NCI-H2196 treated with DMSO at 0.1 percent for 48 hours (cell line): ENCODE data around the gene MACROD1.
"Not testable (repeated sequence)": the region's sequence is repeated elsewhere in the genome, so short reads cannot be mapped to it uniquely, and the experiment has no call there.

ENCODE experiments used
- DNase-seq: peaks from one replicate; lab custom pipeline; 2025; ENCODE audit not compliant: unreplicated experiment; lab: John Stamatoyannopoulos, UW

Gene MACROD1

GRCh38 chr11:64185693-64186491, 20.0 kb upstream of the MACROD1 start, which contains the start of gene STIP1:
STIP1 (plus strand) TSS chr11:64186171; CDS start chr11:64186262, 91 bp downstream.
- DNase-seq = peak; percentile 93

DNA sequence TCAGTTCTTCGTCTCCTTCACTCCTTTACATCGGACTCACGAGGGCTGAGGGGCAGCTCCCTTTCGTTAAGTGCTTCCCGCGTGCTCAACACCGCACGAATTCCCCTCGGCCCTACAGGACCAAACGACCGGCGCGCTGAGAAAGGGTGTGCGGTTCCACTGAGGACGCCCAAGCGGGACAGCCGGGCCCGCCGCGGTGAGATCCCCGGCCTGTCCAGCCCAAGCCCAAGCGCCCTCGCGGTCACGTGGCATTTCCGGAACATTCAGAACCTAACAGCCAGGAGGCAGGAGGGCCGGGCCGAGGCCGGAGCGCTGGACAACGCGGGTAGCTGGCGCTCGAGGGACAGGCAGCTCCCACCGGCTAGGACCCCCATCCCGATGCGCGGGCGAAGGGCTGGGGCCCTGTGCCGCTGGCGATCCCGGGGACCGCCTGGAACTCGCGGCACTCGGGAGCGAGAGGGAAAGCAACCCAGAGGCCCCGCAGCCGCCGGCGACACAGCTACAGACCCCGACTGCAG, 19.3 kb upstream of the MACROD1 start:
- peak; percentile 47 for DNase-seq

- no peak for DNase-seq
Measured at GRCh38 chr11:64183890-64184289, 18.0 kb upstream of the MACROD1 start.

- DNase-seq = peak; percentile 20
Measured at GRCh38 chr11:64181506-64182411, 15.8 kb upstream of the MACROD1 start.

GRCh38 chr11:64180891-64181290, 15.0 kb upstream of the MACROD1 start:
- no peak for DNase-seq

GRCh38 chr11:64178951-64179639, 13.2 kb upstream of the MACROD1 start:
- no peak for DNase-seq

DNA sequence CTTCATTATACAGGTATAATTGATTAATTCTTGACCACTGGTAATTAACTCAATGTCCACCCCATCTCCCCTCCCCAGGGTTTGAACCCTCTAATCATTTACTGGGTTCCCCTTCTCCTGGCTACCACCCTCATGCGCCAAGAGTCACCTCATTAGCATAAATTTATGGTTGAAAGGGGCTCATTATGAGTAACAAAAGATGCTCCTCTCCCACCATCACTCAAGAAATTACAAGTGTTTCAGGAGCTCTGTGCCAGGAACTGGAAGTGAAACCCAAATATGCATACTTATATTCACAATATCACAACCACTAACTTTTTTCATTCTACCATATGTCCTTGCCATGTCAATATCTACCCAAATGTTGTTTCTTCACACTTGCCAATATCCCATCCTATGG, 12.3 kb upstream of the MACROD1 start:
- no peak for DNase-seq

DNA sequence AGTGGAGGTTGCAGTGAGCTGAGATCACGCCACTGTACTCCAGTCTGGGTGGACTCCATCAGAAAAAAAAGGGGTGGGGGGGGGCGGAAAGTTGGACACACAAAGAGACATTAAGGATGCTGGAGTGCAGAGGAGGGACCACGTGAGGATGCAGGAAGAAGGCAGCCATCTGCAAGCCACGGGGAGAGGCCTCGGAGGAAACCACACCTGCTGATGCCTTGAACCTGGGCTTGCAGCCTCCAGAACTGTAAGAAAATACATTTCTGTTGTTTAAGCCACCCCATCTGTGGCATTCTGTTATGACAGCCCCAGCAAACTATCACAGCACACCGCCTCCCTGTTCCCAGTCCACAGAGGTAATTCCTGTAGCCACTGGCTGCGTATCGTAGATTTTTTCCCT, 10.8 kb upstream of the MACROD1 start:
- no peak for DNase-seq

DNA sequence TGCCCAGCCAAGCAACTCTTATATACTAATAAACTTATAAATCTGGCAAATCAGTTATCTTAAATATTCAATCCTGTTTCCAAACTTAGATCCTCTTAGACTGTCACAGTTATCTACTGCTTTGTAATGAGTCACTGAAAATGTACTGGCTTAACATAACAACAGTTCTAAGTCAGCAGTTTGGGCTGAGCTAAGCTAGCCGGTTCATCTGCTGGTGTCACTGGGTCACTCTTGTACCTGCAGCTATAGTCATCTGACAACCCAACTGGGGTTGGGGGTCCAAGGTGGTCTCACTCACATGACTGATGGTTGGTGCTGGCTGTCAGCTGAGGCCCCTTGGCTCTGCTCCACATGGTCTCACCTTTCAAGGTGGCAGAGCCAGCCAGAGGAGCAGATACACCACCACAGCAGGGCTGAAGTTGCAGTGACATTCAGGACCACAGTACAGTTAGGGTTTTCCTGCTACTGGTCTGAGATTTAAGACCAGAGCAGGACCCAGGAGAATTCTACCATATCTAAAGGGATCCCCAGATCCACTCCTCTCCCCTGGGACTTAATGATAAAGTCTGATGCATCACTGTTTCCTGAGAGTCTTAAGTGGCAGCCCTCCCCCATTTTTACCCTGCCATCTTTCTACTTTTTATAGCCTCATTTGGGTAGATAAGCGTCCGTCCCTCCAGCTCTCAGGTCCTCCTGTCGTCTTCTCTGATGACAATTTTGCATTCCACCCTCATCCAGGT, 7.9 kb upstream of the MACROD1 start:
- no peak for DNase-seq

DNA sequence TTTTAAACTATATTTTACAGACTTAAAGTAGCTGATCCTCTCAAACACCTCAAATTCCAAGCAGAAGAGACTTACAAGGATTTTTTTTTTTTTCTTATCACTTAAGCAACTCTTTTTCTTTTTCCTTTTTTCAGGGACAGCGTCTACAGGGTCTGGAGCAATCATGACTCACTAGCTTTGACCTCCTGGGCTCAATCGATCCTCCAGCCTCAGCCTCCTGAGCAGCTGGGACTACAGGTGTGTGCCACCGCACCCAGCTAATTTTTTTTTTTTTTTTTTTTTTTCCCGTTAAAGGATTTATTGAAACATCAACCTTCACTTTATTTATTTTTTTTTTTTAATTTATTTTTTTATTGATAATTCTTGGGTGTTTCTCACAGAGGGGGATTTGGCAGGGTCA, 4.5 kb upstream of the MACROD1 start:
- DNase-seq = no peak

DNA sequence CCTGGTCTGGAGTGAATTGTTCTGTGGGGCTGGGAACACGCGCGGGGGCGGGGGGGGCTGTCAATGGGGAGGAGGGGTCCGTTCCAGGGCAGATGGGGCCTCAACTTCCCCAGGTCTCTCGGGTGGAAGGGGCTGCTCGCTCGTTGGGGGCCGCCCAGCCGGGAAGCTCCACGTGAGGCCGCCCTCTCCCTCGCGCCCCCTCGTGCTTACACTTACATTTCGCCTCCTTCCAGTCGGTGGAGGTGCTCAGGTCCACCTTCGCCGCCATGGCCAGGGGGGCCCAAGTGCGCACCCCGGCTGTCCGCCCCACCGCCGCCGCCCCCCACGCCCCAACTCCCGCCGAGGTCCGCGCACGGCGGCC, 452 bp downstream of the MACROD1 start:
- DNase-seq = no peak

DNA sequence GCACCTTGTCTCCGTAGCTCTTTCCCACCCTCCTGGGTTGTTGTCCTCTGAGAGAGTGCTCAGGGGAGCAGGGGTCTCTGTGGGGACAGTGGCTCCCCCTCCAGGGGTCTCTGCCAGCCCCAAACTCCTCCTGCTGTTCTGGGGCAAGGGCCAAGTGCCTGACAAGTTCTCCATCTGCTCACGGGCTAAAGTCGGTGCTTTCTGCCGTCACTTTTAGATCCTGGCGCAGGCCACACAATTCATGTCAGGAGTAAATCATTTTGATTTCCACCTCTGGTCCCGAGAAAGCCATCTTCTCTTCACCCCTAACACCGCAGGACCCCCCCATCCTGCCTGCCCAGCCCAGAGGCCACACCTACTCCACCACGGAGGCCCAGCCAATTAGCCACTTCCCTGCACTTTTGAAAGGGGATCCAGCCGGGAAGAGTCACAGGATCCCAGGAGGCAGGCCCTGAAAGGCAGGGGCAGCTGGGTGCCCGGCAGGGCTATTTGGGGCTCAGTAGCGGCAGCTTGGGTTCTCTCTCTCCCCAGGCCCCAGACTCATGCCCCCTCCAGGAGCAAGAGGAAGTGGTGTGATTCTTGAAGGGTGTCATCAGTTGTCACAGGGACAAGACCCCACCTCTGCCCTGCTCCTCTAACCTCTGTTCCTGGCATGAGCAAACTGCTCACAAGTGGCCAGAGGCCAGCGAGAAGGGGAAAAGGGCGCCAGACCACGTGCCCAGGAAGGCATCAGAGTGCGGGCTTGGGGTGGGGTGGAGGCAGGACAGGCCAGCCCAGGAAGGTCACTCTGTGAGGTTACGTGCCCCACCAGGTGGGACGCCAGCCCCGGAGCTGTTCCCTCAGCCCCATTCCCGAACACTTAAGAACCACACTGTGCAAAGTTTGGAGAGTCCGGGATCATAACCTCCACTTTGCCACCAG, 1.3 kb downstream of the MACROD1 start:
- DNase-seq = no peak

DNA sequence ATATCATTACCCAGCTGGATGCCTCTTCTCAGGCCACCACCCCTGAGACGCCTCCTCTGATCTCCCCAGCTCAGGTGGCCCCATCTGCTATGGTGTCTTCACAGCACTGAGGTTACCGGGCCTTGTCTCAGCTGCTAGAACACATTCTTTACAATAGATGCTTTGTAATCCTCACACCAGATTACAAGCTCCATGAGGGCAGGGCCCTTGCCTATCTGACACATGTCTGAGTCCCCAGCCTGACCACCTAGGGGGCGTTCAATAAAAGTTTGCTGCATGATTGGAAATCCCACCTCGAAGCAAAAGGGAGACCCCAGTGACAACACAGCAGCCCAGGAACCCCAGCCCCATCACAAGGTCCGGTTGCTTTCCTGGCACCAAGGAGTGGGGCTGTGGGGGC, 2.0 kb downstream of the MACROD1 start:
- no peak for DNase-seq

DNA sequence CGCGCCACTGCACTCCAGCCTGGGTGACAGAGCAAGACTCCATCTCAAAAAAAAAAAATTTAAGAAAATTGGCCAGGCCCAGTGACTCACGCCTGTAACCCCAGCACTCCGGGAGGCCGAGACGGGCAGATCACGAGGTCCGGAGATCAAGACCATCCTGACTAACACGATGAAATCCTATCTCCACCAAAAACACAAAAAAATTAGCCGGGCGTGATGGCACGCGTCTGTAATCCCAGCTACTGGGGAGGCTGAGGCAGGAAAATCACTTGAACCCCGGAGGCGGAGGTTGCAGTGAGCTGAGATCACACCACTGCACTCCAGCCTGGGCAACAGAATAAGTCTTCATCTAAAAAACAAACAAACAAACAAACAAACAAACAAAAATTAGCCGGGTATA, 3.1 kb downstream of the MACROD1 start:
- not testable (repeated sequence) for DNase-seq

DNA sequence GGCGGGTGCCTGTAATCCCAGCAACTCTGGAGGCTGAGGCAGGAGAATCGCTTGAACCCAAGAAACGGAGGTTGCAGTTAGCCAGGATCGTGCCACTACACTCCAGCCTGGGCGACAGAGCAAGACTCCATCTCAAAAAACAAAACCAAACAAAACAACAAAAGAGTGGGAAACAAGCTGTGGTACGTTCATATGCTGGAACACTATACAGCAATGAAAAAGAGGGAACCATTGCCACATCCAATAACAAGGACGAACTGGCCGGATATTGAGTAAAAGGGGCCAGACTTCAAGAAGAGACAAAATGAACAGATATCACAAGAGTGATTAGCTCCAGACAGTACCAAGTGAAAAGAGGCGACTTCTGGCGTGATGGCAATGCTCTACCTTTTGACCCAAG, 4.9 kb downstream of the MACROD1 start:
- DNase-seq = no peak

- DNase-seq = no peak
Measured at GRCh38 chr11:64157631-64158394, 8.1 kb downstream of the MACROD1 start.

DNA sequence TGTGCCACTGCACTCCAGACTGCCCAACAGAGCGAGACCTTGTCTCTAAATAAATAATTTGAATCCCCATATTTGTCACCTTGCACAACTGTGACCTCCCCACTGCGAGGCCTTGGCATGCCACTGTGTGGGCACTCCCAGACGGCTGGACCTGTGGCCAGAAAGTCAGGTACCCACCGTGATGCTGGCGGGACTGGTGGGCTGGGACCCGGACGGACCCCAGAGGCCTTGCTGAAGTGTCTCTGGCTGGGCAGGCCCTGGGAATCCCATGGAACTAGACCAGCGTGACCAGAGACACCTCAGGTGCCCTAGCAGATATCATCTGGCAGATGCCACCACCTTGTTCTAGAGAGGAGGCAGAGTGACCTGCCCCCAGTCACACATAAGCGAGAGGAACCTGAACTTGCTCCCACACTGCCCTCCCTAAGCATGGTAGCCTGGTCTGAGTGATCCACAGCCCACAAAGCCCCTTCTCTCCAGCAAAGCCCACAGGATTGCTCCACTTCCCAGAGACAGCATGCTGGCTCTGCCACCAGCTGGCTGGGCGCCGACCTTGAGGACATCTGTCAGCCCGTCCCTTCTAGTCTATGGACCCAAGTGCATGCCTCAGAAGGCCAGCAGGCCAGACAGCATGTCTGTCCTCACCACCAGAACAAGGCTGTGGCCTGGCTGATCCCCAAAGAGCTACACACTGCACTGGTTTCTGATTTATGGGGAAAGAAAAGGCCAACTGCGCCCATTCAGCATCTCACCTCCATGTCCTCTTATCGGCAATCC, 9.5 kb downstream of the MACROD1 start:
- DNase-seq = no peak

- no peak for DNase-seq
Measured at GRCh38 chr11:64153812-64154211, 12.1 kb downstream of the MACROD1 start.
